ENCODE measurements around the gene CAPN5.
"Not testable (repeated sequence)": the region's sequence is repeated elsewhere in the genome, so short reads cannot be mapped to it uniquely, and the experiment has no call there.

CAPN5 gene

DNA sequence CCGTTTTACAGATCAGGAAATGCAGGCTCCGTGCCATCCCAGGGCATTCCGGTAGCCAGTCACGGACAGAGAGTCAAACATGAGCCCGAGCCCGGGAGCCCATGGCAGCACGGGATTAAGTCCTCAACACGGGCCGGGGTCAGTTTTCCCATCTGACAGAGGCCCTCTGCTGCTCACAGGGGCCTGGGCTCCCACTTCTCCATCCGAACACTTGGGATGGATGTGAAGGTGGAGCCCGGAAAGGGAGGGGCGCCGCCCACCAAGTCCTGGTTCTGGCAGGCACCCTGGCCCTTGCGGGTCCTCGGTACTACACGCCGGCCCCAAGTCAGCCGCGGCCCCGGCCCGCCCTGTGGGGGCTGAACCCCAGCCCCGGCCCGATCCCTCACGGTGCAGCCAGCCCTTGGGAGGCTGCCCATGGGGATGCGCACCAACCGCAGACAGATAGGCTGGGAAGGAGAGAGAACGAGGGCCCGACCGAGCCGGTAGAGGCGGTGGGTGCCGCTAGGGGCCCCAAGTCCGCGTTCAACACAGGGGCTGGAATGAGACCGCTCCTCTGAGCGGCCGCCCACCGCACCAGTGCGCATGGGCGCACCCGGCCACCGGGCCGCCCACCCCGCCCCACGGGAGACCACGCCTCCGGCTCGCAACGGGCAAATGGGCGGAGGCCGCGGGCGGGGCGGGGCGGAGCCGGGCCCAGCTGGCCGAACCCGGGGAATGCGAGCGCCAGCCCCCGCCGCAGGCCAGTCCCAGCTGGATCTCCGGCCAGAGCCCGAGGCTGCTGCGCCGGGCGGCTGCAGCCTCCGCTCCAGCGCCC is at the start of gene CAPN5:
Gene CAPN5, plus strand, starts transcription at position 743 of the 814 bp plus-strand sequence. CDS start 17,916 bp downstream, outside the sequence.
- no peak for FAIRE-seq

DNA sequence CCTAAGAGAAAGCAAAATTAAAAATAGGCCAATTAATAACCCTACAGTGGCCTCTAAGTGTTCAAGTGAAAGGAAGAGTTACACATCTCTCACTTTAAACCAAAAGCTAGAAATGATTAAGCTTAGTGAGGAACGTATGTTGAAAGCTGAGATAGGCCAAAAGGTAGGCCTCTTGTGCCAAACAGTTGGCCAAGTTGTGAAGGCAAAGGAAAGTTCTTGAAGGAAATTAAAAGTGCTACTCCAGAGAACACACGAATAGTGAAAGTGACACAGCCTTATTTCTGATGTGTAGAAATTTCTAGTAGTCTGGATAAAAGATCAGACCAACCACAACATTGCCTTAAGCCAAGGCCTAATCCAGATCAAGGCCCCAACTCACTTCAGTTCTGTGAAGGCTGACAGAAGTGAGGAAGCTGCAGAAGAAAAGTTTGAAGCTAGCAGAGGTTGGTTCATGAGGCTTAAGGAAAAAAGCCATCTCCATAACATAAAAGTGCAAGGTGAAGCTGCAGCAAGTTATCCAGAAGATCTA is 48.3 kb upstream of the CAPN5 start:
- FAIRE-seq, result not testable (repeated sequence)

DNA sequence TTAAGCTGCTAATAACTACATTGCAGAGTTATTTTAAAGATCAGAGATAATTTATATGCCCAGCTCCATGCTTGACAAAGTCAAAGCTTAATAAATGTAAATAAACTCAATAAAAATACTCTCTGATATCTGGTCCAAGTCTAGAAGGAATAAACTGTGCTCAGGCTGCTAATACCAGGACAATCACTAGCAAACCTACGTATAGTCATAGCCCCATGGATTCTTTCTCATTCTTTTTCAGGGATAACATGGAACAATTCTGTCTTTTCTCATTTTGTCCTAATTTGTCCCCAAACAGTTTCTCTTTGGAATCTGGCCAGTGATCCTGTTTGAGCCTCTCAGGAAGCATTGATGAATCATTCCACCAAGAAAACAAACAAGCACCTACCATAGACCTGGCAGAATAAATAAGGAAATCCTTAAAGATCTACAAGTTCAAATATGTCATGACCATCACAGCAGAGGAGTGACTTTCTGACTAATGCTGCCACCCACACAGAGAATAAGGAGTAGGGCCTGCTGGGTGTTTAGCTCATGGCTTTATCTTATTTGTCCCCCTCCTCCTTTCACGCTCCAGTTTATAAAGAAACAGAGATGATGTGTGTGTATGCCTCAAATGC is 46.7 kb upstream of the CAPN5 start:
- FAIRE-seq, result peak; percentile 60

DNA sequence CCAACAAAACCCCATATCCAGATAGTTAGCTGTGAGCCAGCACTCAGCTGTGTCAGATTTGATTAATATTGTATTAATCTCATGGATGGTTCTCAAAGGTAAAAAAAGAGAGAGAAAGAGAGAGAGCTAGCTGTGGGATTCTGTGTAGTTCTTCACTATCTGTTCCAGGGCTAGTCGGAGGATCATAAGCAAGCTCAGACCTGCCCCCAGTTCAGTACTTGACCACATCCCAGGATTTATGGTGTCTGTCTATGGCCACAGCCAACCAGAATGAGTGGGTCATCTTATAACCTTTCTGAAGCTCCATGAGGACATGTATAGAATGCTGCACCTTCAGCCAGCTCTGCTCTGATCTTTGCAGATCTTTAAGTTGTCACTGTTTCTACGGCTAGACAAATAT is 46.0 kb upstream of the CAPN5 start:
- FAIRE-seq, result no peak

DNA sequence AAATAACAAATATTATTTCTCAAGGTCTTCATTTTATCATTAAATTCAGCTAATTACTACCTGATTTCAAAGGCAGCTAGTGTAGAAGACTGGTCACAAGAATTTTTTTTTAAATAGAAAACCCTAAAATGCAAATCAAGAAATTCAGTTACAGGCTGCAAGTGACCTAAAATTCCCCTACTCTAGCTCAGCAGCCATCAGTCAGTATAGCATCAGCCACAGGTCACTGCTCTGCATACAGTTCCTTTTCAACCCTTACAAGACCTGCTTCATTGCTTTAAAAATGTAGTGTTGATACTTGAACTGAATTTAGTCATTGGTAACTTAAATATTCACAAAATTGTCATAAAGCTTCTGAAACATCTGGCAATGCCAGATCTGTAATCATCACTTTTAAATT is 42.0 kb upstream of the CAPN5 start:
- FAIRE-seq, result no peak

DNA sequence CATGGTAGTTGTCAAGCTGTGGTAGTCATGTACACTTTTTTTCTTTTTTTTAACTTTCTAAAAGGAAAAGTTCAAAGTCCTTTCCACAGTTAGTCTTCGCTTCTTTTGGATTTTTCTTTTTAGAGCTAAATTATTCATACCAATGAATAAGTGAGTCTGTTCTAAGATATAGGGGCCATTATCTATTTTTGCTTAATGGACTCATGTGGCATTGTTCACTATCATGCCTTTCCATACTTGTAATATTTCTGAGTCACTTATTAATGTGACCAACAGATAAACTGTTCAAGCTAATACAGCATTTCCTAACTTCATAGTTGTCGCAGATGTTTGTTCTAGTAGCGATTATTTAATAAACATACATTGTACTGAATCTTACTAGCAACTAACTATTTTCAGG is 40.5 kb upstream of the CAPN5 start:
- FAIRE-seq, result no peak

DNA sequence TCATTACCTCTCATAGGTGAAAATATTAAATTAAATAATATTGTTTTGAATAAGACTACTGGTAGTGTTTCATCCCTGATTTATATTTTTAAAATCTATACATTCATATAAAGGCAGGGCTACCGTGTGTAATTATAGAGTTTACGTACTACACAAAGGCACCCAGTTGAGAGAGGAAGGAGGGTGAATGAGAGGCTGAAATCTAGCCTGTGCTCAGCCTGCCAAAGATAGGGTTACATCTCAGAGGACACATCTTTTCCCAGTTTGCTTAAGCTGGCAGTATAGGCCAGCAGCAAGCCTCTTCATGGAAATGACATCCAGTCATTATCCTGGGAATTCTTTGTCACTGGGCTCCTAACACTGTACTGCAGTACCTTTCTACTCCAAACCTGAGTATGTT is 40.0 kb upstream of the CAPN5 start:
- no peak for FAIRE-seq

DNA sequence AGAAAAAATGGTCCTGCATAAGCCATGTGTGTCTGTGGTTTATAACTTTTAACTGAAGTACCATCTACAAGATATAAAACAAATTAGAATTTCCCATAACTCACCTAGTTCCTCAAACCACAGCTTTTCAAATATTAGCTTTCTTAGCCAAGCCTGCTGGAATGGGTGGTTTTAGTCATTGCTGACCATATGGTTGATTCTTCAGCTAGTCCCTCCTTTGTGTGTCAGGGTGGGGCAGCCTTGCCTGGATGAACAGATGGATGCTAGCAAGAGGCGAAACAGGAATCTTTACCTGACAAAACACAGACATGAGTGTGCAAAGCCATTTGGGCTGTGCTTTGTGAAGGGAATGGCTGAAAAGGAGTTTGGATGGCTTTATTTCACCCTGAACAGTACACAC is 39.5 kb upstream of the CAPN5 start:
- FAIRE-seq, result no peak

DNA sequence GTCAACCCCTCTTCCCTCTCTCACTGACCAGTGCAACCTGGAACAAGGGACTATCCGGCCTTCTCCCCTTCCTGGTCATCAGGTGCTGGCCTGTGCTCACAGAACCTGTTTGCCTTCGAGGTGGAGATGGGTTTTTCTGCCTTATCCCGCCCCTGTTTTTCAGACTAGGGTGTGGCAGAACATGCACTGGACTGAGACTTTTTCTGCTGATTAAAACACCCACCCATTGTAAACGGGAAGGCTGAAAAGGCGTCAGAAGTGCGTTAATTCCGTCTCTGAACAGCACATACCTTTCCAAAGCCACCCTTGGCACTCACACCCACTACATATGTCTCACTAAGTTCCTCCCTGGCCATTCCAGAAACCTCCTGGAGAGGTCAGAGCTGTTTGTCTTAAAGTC is 36.9 kb upstream of the CAPN5 start:
- FAIRE-seq, result no peak

DNA sequence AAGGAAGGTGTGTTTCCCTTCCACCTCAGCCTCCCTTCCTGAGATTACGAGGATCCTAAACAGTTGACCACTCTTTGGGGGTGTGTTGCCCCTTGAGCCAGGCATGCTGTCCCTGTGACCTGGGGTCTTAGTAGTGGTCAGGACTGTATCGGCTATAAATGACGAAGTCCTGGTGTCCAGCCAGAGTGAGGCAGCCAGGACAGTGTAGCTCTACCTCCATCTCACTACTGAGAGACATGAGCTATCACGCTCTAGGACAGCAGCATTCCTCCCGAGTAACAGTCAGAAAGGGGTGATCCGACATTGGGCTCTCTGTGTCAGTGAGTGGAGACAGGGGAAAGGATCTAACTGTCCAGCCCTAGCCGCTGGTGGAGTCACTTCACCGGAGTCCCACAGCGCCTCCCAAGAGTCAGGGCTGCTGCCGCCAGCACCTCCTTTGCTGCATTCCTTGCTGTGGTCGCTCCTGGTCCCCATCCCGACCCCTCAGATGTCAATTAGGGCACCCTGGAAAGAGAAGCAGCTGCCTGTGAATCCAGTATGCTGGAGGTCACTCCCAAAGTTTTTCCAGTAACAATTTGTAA is 35.8 kb upstream of the CAPN5 start:
- no peak for FAIRE-seq

DNA sequence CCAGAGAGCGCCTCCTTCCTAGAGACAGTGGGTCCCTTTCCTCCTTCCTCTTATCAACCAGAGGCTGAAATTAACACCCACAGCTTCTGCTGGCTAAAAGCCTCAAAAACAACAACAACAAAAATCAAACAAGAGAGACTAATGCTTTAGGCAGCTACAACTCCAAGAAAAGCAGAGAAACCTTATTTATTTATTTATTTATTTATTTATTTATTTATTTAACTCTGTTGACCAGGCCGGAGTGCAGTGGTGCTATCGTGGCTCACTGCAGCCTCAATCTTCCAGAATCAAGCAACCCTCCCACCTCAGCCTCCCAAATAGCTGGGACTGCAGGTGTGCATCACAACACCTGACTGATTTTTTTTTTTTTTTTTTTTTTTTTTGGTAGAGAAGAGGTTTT is 35.2 kb upstream of the CAPN5 start:
- no peak for FAIRE-seq

DNA sequence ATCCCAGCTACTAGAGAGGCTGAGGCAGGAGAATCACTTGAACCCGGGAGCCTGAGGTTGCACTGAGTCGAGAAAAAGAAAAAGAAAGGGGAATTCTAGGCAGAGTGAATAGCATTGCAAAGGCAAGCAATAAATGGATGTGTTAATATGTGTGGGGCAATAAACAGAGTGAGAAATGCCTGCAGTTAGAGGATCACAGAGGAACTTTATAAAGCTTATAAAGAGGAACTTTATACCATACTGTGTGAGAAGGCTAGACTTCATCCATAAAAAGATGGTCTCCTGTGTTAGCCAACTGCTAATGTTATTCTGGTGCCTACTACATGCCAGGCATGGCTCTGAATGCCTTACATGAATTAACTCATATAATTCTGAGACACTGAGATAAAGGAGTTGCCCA is 31.7 kb upstream of the CAPN5 start:
- FAIRE-seq, result no peak

DNA sequence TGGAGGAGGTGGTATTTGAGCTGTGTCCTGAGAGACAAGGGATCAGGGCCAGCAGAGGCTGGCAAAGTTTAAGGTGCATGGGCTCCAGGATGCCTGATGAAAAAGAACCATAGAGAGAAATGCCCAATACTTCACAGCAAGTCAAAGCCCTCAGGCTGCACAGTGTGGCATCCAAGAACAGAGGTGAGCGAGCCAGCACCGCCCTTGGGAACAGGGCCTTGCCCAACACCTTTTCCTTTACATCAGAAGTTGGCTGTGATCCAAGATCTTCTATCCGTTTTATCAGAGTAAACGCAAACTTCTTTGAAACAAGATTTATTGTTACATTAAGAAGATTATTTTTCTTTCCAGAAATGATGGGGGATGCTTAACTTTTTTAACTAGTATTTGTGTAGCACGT is 31.2 kb upstream of the CAPN5 start:
- no peak for FAIRE-seq

DNA sequence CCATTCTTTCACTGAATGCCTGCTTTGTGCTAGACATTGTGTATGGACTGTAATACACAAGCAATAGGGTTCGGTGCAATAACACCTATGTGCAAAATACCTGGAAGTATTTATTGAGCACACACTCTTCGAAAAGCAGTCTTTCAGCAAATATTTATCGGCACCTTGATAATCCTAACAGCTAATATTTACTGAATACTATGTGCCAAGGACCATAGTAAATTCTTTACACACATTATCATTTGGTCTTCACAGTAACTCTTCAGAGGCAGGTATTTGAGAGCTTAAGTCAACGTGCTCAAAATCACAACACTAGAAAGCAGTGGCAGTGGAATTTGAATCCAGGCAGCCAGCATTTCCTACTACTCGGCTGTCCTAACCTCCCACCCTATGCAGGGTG is 30.4 kb upstream of the CAPN5 start:
- no peak for FAIRE-seq

DNA sequence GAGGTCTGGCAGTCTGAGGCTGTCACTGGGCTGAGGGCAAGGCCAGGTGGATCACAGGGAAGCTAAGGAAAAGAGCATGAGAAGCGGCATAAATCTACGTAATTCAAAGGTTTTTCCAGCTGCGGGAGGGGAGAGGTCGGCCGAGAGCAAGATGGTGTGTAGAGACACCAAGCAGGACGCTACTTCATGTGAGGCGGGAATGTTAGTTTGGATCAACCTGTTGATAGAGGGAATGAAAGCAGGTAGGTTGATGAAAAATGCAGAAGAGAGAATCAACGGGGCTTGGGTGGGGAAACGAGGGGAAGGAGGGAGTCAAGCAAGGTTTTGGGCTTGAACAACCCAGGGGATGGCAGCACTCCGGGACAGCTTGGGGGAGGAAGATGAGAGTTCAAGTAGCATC is 29.7 kb upstream of the CAPN5 start:
- no peak for FAIRE-seq

DNA sequence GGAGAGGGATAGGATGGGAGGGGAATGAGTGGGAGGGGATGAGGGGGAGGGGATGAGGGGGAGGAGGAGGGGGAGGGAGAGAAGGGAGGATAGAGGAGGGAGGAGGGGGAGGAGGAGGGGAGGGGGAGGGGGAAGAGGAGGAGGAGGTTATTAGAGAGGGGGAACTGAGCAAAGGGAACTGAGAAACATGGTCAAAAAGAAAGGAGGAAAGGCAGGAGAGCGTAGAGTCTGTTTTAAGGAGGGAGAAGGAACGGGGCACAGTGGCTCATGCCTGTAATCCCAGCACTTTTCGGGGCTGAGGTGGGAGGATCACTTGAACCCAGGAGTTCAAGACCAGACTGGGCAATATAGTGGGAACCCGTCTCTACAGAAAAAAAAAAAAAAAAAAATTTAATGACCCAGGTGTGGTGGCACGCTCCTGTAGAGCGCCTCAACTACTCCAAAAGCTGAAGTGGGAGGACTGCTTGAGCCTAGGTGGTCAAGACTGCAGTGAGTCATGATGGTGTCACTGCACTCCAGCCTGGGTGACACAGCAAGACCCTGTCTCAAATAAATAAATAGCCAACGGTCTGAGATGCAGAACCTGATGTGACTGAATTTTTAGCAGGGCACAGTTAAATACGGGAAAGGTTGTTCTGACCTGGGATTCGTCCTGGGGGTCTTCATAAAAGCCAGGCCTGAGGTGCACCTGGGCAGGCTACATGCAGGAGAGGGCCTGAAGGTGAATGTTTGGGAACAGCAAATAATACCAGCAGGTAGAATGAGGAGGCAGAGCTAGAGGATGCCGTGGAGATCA is 28.5 kb upstream of the CAPN5 start:
- FAIRE-seq, result no peak

DNA sequence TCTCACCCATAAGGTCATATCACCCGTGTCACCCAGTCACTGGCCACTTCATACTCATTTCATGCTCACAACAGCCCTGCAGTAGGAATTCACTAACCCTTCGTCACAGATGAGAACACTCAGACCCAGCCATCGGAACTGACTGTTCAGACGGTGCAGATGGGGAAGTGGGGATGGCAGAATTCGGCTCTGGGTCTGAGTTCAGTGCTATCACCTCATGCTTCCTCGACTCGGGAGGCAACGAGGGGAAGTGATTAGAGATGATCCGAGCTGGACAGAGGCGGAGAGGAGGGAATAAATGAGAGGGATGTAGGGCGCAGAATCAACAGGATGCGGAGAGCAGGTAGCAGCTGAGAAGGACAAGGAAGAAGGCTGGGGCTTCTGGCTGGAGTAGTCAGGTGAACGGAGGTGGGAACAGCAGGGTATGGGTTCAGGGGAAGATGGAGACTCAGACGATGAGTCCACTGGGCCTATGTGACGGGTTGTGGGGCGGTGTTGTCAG is 27.9 kb upstream of the CAPN5 start:
- FAIRE-seq, result no peak

DNA sequence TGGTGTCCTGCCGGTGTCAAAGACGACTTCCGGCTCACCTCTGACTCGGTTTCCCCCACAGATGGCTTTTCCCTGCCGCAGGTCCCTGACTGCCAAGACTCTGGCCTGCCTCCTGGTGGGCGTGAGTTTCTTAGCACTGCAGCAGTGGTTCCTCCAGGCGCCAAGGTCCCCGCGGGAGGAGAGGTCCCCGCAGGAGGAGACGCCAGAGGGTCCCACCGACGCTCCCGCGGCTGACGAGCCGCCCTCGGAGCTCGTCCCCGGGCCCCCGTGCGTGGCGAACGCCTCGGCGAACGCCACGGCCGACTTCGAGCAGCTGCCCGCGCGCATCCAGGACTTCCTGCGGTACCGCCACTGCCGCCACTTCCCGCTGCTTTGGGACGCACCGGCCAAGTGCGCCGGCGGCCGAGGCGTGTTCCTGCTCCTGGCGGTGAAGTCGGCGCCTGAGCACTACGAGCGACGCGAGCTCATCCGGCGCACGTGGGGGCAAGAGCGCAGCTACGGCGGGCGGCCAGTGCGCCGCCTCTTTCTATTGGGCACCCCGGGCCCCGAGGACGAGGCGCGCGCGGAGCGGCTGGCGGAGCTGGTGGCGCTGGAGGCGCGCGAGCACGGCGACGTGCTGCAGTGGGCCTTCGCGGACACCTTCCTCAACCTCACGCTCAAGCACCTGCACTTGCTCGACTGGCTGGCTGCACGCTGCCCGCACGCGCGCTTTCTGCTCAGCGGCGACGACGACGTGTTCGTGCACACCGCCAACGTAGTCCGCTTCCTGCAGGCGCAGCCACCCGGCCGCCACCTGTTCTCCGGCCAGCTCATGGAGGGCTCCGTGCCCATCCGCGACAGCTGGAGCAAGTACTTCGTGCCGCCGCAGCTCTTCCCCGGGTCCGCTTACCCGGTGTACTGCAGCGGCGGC is 27.0 kb upstream of the CAPN5 start:
- no peak for FAIRE-seq

DNA sequence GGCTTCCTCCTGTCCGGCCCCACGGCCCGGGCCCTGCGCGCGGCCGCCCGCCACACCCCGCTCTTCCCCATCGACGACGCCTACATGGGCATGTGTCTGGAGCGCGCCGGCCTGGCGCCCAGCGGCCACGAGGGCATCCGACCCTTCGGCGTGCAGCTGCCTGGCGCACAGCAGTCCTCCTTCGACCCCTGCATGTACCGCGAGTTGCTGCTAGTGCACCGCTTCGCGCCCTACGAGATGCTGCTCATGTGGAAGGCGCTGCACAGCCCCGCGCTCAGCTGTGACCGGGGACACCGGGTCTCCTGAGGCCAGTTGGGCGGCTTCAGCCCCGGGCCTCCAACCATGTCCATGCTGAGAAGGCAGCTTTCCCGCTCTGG is 26.4 kb upstream of the CAPN5 start:
- no peak for FAIRE-seq

DNA sequence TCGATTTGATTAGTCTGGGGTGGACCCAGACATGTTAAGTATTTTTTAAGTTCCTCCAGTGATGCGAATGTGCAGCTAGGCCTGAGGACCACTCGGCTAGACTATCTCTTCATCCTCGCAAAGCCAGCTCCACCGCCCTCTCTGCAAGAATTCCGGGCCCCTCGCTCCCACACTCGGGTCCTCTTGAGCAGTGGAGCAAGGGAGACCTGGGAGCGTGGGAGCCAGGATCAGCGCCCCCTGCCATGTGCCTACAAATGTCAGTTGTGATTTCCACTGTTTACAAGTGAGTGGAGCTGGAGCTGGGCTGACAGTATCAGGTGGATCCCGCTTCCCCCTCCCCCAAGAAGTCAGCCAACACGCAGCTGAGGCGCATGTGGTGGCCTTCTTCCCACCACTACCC is 25.9 kb upstream of the CAPN5 start:
- FAIRE-seq, result no peak

DNA sequence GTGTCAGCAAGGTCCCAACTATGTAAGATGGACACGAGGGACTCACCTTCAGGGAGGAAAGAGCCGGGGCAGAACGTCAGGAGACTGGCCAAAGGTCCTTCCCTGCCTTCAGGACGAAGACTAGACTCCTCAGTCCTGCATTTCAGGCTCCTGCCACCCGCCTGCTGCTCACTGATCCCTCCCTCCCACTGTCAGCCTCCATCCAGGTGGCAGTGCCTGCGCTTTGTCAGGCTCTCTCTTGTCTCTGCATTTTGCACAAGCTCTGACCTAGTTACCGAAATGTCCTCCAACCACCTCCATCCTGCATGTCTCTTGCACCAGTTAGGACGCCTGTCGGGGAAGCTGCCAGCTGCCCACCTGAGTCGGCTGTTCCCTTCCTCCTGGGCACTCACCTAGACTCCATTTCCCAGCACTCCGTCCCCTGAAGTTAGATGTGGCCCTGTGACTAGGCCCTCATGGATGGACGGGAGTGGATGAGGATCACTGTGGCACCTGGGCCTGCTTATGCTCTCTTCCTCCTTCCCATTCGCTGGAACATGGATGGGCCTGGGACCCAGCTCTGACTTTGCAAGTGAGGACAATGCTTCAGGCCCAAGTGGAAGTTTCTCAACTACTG is 24.6 kb upstream of the CAPN5 start:
- no peak for FAIRE-seq

DNA sequence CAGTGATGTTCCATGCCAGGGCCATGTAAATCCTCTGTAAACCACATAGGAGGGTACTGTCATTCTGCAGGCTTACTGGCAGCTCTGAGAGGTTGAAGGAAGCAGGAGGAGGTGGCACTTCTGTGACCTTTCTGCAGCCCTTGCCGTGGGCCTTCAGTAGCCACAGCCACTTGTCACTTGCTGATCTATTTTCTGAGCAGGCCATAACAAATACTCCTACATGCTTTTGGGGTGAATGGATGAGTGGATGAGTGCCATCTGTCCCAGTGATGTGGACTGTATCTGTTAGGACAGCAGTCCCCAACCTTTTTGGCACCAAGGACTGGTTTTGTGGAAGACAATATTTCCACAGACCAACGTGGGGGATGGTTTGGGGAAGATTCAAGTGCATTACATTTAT is 22.4 kb upstream of the CAPN5 start:
- FAIRE-seq, result no peak

Data from islet of Langerhans (tissue), 1 donor.